Measurements from ENCODE around the gene STIM1. TPM values are rescaled to one million over a fixed set of nuclear protein-coding genes. Genes with fewer than 3 reads are reported as not detected.

The STIM1 gene
- total RNA-seq, 4 donors from 2014 or later: 42.4 to 114 (median 72.8) TPM

- TF ChIP-seq CTCF (IDR thresholded peaks at IDR 0.05) (no peak), POLR2AphosphoS5 (IDR thresholded peaks at IDR 0.05) (no peak), EP300 (IDR thresholded peaks at IDR 0.05) (no peak), POLR2A (IDR thresholded peaks at IDR 0.05) (no peak)
- H3K4me1 ChIP-seq: peaks cover 9 to 65% (median 21%) of the 10 kb centered on the region in 3 donors
- no peaks in the 10 kb centered on the region for H3K9me3 ChIP-seq
- peak overlapping the region in 2 of 4 donors; percentile 6 to 39 for H3K27ac ChIP-seq
- WGBS, 2 donors (ENCODE audit: low coverage in 1 of 2): 29% methylated on average over 1 of the region's 1 CpG; no CpG with 5 or more reads in 1 of the 2 donors
- no peak overlapping the region for H3K4me3 ChIP-seq
- no peak for ATAC-seq
- no peaks in the 10 kb centered on the region for H3K27me3 ChIP-seq
- no peaks in the 10 kb centered on the region for H3K36me3 ChIP-seq
Observed at GRCh38 chr11:3934658-3935057, 79.2 kb downstream of the STIM1 start.

DNA sequence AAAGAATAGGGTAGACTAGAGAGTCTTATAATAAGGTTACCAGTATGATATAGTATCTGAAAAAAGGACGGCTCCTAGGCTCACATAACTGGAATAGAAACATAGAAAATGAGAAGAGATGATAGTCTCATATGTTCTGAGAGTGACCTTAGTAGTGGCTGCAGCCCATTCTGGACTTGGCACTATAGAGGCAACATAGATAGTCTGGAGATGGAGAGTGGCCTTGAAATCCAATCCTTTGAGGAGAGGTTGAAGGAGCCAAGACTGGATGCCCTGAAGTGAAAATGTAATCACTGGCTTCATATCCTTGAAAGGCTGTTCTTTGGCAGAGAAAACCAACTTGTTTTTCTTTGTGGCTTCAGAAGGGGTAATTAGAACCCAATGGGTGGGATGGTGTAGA lies 81.1 kb downstream of the STIM1 start:
- H3K4me3 ChIP-seq: no peak overlapping the region
- WGBS, 2 donors (ENCODE audit: low coverage in 1 of 2): 57 to 85% methylated on average over 1 of the region's 1 CpG
- no peaks in the 10 kb centered on the region for H3K36me3 ChIP-seq
- H3K9me3 ChIP-seq: no peaks in the 10 kb centered on the region
- H3K27me3 ChIP-seq: no peaks in the 10 kb centered on the region
- ATAC-seq: no peak
- TF ChIP-seq POLR2A (IDR thresholded peaks at IDR 0.05): no peak
- TF ChIP-seq CTCF (IDR thresholded peaks at IDR 0.05): no peak
- TF ChIP-seq POLR2AphosphoS5 (IDR thresholded peaks at IDR 0.05): no peak
- no peak for TF ChIP-seq EP300 (IDR thresholded peaks at IDR 0.05)
- peak overlapping the region in 1 of 4 donors; percentile 12 for H3K27ac ChIP-seq
- H3K4me1 ChIP-seq: peaks cover 0 to 66% (median 11%) of the 10 kb centered on the region in 3 donors

- TF ChIP-seq POLR2A (IDR thresholded peaks at IDR 0.05) (no peak), EP300 (IDR thresholded peaks at IDR 0.05) (no peak), CTCF (IDR thresholded peaks at IDR 0.05) (no peak), POLR2AphosphoS5 (IDR thresholded peaks at IDR 0.05) (no peak)
- no peak overlapping the region for H3K4me3 ChIP-seq
- peak overlapping the region in 3 of 4 donors; percentile 20 to 56 (median 45) for H3K27ac ChIP-seq
Observed at GRCh38 chr11:3939211-3939610, 83.7 kb downstream of the STIM1 start.

GRCh38 chr11:3939651-3940190 lies 84.3 kb downstream of the STIM1 start:
- peak; percentile 68 for ATAC-seq
- WGBS, 2 donors (ENCODE audit: low coverage in 1 of 2): 39 to 55% methylated on average over 2 of the region's 2 CpGs
- TF ChIP-seq CTCF (IDR thresholded peaks at IDR 0.05) (no peak), EP300 (IDR thresholded peaks at IDR 0.05) (no peak), POLR2AphosphoS5 (IDR thresholded peaks at IDR 0.05) (no peak), POLR2A (IDR thresholded peaks at IDR 0.05) (no peak)
- no peaks in the 10 kb centered on the region for H3K36me3 ChIP-seq
- peak overlapping the region in 3 of 4 donors; percentile 30 to 56 (median 45) for H3K27ac ChIP-seq
- no peaks in the 10 kb centered on the region for H3K9me3 ChIP-seq
- peaks cover 15 to 80% (median 26%) of the 10 kb centered on the region in 3 donors for H3K4me1 ChIP-seq
- H3K4me3 ChIP-seq: no peak overlapping the region
- no peaks in the 10 kb centered on the region for H3K27me3 ChIP-seq

More at GRCh38 chr11:3939211-3939610, 83.7 kb downstream of the STIM1 start:
- H3K4me1 ChIP-seq: peaks cover 15 to 80% (median 27%) of the 10 kb centered on the region in 3 donors
- H3K9me3 ChIP-seq: no peaks in the 10 kb centered on the region
- ATAC-seq: no peak
- no peaks in the 10 kb centered on the region for H3K36me3 ChIP-seq
- H3K27me3 ChIP-seq: no peaks in the 10 kb centered on the region

Measured in gastroesophageal sphincter (tissue), 4 donors.